ENCODE results near the gene DUS2. TPM values are rescaled to one million over a fixed set of nuclear protein-coding genes. Genes with fewer than 3 reads are reported as not detected.

Gene DUS2
- total RNA-seq, 1 experiment from 2014 or later = 27.3 TPM

DNA sequence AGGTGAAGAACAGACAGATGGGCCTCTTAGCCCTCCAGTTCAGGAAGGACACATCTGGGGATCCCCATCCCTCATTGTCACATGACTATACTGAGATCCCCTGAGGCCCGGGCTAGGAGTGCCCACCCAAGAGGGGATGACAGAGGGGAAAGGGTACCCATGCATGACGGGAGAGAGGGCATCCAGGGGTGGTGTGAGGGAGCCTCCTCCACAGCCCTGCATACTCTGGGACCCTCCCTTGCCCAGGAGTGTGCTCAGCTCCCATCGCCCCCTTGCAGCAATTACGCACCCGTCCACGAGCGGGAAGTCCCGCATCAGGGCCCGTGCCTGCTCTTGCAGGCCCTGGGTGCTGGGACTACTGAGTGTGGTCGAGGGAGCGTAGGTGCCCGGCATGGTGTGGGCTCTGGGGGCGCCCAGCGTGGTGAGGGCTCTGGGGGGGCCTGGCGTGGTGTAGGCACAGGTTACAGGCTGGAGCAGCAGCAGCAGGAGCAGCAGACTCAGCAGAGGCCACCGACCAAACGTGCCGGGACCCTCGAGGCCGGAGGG is 30.4 kb upstream of the DUS2 start:
- H2AFZ ChIP-seq (ENCODE audit: low read depth, low read length, poor library complexity, severe bottlenecking) = no peak overlapping the region
- H3K4me3 ChIP-seq (replicated peaks in 1 of 2; ENCODE audit: low read depth in 1 of 2, low read length in 2 of 2) = no peak overlapping the region

More for the DNA sequence above, 30.4 kb upstream of the DUS2 start:
- intact Hi-C loops (cut with micrococcal nuclease) = loop anchor here (1.0 kb wide), 3 partner anchors 48 to 237 kb away; no protein-coding TSS in a partner anchor
- Histone ChIP-seq H4K20me1 (ENCODE audit: insufficient read depth) (no peaks in the 10 kb centered on the region), H3K27me3 (ENCODE audit: insufficient read depth, low read length) (no peaks in the 10 kb centered on the region), H3K9me2 (ENCODE audit: insufficient read depth) (no peaks in the 10 kb centered on the region), H3K4me1 (ENCODE audit: control insufficient read depth in 1 of 2, insufficient read depth in 2 of 2, low read length in 2 of 2) (peaks cover 5 to 20% of the 10 kb centered on the region in 2 experiments; a peak in 3 of 4 replicates), H3K4me2 (ENCODE audit: low read length) (peak overlapping the region; percentile 76), H3K79me2 (ENCODE audit: insufficient read depth, low read length) (no peaks in the 10 kb centered on the region), H3K9ac (ENCODE audit: low read length) (no peak overlapping the region), H3K27ac (ENCODE audit: low read depth, low read length) (no peak overlapping the region; the same call in 1 of the 2 replicates), H3K9me3 (ENCODE audit: control insufficient read depth in 1 of 2, insufficient read depth in 1 of 2, low read depth in 1 of 2, low read length in 2 of 2) (no peaks in the 10 kb centered on the region), H3K36me3 (ENCODE audit: control insufficient read depth in 1 of 2, insufficient read depth in 2 of 2, low read length in 2 of 2) (no peaks in the 10 kb centered on the region)
- CTCF ChIA-PET = no interaction called here
- DNase-seq (ENCODE audit: low read depth, low spot score) (no peak), ATAC-seq (peak; percentile 24)
- RAD21 ChIA-PET (ENCODE audit: low non-redundant PET in 1 of 2, low total read pairs in 2 of 2, uncharacterized antibody in 2 of 2, unreplicated experiment in 2 of 2) = no interaction called here
- no TSS peak for BruUV-seq (replicated peaks)
- TF ChIP-seq TCF7L2 (IDR thresholded peaks at IDR 0.05; ENCODE audit: borderline replicate concordance, extremely low read depth, insufficient read depth, insufficient read length) (no peak), SP1 (IDR thresholded peaks at IDR 0.05; ENCODE audit: low read depth) (no peak), JUND (IDR thresholded peaks at IDR 0.05) (no peak), ZNF274 (IDR thresholded peaks at IDR 0.05; ENCODE audit: low read depth, low read length) (no peak), YY1 (IDR thresholded peaks at IDR 0.05; ENCODE audit: extremely low read depth, insufficient replicate concordance, low read depth, low read length) (no peak), EZH2 (IDR thresholded peaks at IDR 0.05) (no peak), SRF (IDR thresholded peaks at IDR 0.05; ENCODE audit: low read depth) (no peak)
- TF ChIP-seq, protein P1, sequence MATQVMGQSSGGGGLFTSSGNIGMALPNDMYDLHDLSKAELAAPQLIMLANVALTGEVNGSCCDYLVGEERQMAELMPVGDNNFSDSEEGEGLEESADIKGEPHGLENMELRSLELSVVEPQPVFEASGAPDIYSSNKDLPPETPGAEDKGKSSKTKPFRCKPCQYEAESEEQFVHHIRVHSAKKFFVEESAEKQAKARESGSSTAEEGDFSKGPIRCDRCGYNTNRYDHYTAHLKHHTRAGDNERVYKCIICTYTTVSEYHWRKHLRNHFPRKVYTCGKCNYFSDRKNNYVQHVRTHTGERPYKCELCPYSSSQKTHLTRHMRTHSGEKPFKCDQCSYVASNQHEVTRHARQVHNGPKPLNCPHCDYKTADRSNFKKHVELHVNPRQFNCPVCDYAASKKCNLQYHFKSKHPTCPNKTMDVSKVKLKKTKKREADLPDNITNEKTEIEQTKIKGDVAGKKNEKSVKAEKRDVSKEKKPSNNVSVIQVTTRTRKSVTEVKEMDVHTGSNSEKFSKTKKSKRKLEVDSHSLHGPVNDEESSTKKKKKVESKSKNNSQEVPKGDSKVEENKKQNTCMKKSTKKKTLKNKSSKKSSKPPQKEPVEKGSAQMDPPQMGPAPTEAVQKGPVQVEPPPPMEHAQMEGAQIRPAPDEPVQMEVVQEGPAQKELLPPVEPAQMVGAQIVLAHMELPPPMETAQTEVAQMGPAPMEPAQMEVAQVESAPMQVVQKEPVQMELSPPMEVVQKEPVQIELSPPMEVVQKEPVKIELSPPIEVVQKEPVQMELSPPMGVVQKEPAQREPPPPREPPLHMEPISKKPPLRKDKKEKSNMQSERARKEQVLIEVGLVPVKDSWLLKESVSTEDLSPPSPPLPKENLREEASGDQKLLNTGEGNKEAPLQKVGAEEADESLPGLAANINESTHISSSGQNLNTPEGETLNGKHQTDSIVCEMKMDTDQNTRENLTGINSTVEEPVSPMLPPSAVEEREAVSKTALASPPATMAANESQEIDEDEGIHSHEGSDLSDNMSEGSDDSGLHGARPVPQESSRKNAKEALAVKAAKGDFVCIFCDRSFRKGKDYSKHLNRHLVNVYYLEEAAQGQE (IDR thresholded peaks at IDR 0.05; ENCODE audit: low read depth) = no peak
- TF ChIP-seq, protein P2, sequence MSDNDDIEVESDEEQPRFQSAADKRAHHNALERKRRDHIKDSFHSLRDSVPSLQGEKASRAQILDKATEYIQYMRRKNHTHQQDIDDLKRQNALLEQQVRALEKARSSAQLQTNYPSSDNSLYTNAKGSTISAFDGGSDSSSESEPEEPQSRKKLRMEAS (IDR thresholded peaks at IDR 0.05) = no peak
- POLR2A ChIA-PET = no interaction called here

Data from HCT116 (cell line).